Right lung (tissue), 5 donors: ENCODE results near the gene ADAMTS6. TPM values are rescaled to one million over a fixed set of nuclear protein-coding genes. Genes with fewer than 3 reads are reported as not detected.
A peak's percentile ranks its signal among the peaks of the same experiment; 100 is the strongest.

ENCODE experiments used
- DNase-seq, 2 donors: peaks; one replicate each; pipeline ENCODE4 v3.0.0-alpha.2; 2013
- polyA plus RNA-seq, 5 donors: library from polyadenylated mRNA; unstranded; fragments of 120-200 nt; gene quantifications; one replicate each; pipeline versions ENCODE4 v1.2.1 to v1.2.3, GENCODE V29; 2013; ENCODE audit warnings: inconsistent platforms in 1 of 5, low replicate concordance in 1 of 5; ENCODE audit not compliant: insufficient read length in 5 of 5, insufficient read depth in 1 of 5

Gene ADAMTS6
- polyA plus RNA-seq, 5 donors: 7.3 to 24.4 (median 13.5) TPM

DNA sequence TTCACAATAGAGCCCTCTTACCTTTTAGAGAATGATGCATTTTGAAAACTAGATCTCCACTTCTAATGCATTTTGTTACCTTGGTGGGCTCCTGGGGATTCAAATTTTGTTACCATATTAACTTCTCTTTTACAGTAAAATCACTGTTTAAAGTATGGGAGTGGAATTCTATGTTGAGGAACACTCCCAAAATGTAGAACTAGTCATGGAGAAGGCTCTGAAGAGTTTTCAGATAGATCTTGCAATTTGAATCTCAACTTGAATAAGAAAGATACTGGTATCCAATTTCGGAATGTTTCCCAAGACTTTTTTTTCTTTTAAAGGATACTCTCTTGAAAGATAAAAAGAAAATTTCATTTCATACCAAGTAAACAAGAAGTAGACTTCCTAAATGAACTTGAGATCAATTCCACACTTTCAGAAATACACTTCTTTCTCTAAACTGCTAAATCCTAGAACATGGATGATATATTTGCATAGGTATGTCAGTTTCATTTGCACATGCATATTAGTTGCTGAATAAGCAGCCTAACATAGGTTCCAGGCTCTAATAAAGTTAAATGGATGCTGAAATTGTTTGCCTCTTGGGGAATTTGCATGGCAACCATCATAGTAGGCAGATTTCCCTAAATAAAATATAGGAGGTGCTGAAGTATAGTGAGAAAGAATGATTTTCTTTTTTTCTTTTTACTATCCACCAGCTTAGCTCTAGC, 205.4 kb downstream of the ADAMTS6 start:
- no peak for DNase-seq

DNA sequence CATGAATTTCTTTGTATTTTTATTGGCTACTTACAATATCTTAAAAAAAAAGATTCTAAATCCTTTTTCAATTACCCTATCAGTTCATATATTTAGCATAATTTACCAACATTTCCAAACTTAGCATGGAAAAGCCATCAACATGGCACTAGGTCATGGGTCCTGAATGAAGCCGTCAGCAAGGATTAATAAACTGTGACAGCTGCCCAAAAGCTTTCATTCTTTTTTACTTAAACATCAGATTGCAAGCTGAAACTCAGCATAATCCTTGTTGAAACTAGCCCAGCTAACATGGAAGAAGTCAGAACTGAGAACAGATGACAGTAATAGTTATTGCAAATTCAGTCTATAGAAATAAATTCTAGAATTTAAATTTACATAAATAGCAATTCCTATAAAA, 209.8 kb downstream of the ADAMTS6 start:
- DNase-seq: no peak

DNA sequence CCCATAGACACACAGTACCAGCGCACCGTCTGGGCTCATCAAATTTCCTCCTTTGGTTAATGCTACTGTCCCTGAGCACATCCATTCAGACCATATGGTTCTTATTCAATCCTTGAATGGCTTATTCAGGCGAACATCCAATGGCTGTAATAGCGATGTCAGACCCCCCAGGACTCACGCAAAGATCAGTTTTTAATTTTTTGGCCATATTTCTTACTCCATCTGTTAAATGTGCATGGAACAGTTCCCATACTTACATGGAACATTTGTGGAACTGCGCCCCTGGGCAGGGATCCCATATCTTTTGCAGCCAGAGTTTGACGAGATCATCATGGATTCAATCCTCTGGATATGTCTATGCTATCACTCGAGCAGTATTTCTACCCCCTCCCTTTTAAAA, 213.2 kb downstream of the ADAMTS6 start:
- DNase-seq: peak; percentile 84

DNA sequence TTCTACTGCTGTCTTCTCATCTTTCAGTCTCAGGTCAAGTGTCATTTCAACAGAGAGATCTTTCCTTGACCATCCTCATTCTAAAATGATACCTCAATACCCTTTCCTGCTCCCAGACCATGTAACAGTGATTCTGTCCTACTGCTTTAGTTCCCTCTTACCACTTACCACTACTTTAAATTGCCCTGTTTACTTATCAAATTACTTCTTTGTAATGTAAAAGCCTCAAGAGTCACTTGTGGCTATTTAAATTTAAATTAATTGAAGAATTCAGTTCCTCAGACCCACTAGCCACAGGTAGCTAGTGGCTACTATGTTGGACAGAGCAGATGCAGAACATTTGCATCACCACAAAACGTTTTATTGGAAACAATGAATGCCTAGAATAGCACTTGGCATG, 217.3 kb downstream of the ADAMTS6 start:
- DNase-seq: no peak

DNA sequence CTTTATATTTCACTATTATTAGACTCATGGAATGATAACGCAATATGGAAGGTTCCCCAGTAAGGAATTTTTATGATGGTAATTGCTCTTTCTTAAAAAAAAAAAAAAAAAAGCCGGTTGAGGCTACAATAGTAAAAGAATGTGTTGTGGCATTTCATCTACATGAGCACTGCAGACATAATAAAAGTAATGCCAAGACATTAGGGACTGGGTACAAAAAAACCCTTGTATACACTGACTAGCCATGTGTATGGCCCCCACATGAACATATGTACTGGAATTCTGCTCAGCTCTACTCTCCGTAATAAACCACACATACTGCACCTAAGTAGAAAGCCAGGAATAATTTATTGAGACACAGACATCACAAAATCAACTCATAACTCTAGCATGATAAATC, 218.4 kb downstream of the ADAMTS6 start:
- DNase-seq: no peak

DNA sequence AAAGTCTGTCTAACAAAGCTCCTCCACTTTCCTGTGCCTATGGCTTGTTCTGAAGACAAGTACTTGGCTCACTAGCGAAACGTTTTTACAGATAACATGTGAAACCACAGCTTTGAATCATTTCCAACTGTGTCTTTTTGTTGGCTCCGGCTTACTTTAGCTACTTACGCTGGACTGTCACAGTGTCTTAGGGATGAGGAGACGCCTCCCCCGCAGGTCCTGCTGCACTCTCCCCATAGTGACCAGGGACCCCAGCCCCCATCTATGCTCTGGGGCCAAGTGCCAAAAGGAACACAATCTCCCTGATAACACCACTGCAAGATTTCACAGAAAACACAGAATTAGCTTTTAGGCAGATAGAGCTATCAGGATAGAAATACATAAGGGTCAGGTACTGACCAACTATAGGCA, 219.1 kb downstream of the ADAMTS6 start:
- DNase-seq: peak; percentile 55 to 56

DNA sequence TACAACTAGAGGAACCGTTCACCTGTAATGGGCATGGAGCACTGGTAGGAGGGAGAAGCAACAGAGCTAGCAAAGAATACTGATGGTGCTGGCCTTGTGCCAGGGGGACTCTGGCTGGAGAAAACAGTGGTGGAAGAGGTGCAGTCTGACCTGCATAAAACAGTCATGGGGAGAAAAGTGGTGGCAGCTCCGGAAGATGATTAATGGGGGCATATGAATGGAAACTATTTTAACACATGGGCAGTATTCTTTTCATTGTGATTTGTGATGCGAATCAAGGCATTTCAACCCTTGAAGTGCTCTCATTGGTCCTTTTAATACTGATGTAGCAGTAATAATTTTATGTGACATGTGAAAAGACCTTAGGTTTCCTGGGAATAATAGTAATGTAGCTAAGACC, 219.6 kb downstream of the ADAMTS6 start:
- DNase-seq: no peak

DNA sequence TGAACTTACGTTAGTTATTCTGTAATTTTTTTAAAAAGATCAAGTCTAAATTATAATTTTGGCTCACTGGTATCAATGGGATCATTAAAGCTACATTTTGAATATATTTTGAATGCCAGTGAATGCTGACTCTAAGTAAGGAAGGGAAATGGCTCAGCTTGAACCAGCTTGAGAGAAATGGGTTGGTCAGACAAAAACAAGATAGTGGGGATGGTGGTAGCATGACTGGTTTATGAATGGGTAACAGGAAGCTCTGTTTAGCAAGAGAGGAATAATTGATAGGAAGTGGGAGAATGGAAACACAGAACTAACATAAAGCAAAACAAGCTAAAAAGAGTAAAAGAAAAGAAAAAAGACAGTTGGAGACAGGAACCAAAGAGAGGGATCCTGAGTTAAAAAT, 220.2 kb downstream of the ADAMTS6 start:
- no peak for DNase-seq

DNA sequence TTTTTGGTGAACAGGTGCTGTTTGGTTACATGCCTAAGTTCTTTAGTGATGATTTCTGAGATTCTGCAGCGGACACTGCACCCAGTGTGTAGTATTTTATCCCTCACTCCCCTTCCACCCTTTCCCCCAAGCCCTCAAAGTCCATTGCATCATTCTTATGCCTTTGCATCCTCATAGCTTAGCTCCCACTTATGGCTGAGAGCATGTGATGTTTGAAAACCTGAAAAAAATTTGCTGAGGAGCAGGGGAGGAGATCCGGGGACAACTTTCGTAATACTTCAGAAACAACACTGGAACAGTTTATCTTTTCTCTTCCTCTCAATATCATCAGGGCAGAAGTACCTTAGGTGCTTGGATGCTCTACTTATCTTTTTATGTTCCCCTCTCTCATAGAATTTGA, 226.4 kb downstream of the ADAMTS6 start:
- no peak for DNase-seq

DNA sequence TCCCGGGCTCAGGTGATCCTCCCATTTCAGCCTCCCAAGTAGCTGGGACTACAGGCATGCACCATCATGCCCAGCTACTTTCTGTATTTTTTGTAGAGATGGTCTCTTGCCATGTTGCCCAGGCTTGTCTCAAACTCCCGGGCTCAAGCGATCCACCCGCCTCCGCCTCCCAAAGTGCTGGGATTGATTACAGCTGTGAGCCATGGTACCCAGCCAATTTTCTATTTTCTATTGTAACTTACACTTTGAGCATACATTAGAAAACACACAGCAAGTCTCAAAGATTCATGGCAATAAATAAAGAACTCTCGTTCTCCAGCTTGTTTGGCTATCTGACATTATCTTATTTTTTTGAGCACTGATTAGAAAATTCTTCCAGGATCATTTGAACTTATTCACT, 228.7 kb downstream of the ADAMTS6 start:
- DNase-seq: peak; percentile 39 to 54

DNA sequence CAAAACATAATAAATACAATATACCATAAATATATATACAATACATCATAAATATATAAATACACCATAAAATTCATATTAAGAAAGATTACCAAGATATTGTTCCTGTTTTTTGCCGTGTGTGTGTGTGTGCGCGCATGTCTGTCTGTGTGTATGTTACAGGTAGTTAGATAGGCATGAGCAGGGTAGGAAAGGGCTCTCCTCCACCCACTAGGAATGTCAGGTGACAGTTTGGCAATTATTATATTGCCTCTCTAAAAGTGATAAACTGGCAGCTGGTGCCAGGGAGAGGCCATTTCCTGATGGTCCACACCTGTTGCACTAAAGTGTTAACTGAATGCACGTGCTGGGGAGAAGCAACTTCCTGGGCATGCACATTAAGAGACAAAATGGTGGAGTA, 232.8 kb downstream of the ADAMTS6 start:
- no peak for DNase-seq

DNA sequence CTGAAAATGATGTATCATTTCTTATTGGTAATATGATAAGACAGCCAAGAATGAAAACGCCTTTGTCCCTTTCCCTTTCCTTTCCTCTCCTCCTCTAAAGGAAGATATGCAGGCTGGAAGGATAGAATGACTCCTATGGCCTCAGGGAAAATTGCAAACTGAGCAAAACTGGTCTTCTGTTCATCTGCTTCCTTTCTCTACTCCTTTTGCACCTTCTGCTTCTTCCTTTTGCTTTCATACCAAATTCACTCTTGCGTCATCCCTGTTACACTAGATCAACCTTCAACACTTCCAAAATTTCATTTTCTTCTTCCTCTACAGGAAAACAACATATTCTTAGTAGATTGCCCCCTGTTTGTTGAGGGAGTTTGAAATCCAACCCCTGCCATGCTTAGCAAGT, 234.1 kb downstream of the ADAMTS6 start:
- no peak for DNase-seq

DNA sequence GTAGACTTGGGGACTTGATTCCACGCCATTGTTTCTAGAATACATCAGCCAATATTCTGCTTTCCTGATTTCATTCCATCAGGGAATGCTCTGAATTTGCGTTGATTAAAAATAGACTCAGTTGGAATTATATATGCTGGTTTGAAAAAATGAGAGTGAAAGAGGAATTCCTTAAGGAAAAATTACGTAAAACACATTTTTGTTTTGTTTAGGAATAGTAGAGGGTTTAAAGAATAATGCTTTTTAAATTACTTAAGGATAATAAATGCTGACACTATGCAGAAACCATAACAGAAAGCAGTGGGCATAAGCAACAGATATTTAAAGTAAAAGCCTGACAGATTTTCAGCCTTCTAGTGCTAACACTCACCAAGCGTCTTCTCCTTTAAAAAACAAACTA, 235.0 kb downstream of the ADAMTS6 start:
- DNase-seq: no peak

DNA sequence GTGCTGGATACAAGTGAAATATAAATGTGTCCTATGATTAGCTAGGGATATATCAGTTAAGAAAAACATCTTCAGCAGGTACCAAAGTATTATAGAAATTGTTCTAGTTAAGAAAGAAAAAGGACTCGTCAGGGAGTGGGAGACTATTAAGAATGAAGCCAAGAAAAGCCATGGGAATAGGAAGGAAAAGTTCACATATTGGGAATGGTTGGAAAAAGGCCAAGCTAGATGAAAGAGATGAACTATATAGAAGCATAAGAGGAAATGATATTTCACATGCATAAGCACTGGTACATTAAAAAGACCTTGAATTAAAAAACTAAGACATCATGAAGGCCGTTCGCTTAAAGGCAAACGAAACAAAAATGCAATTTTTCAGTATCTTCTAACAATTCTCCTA, 237.7 kb downstream of the ADAMTS6 start:
- no peak for DNase-seq

DNA sequence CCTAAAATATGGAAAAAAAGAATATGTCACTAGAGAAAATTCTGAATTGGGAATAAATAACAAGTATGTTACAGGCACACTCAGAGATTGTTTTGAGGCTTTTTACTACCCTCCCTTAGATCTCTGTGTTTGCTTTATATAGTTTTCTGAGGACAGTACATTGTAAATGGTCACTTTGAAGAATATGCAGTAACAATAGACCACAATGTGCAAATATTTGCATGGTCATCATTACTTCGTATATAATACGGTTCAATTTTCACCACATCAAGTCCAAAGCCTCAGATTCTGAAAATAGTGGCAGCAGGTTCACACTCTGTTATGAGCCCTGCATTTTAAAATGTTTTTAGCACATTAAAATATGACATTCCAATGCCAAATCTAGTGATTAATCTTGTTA, 238.6 kb downstream of the ADAMTS6 start:
- no peak for DNase-seq

DNA sequence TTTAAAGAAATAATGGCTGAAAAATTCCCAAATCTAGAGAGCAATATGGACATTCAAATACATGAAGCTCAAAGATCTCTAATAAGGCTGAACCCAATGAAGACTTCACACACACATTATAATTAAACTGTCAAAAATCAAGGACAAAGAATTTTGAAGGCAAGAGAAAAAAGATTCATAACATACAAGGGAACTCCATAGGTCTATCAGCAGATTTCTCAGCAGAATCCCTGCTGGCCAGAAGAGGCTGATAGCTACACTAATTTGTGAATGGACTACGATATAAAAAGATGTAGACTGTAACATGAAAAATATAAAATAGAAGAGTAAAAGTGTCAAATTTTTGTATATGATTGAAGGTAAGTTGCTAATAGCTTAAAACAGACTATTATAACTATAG, 251.9 kb downstream of the ADAMTS6 start:
- no peak for DNase-seq

DNA sequence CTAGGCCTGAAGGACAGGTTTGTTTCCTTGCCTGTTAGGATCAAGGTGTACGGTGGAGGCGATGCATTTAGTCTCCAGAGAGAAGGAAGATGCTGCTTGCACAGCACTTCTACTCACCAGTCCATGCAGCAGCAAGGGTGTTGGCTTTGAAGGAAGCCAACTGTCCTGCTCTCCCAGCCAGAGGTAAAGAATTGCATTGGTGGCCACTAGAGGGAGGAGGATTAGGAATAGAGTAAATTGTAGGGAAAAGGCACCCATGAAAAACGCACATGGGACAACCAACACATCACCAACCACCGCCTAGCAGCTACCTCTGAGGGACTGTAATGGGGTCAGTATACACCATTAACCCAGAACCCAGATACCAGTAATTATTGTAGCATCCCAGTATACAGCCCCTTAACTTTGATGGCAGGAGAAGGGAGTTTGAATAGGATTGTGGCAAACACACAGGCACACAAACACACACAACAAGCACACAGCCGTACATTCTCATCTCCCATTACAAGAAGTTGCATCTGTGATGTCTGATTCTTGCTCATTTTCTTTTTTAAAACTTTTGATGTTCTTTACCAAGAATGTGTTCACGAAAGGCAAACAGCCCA, 267.7 kb downstream of the ADAMTS6 start:
- DNase-seq: no peak

DNA sequence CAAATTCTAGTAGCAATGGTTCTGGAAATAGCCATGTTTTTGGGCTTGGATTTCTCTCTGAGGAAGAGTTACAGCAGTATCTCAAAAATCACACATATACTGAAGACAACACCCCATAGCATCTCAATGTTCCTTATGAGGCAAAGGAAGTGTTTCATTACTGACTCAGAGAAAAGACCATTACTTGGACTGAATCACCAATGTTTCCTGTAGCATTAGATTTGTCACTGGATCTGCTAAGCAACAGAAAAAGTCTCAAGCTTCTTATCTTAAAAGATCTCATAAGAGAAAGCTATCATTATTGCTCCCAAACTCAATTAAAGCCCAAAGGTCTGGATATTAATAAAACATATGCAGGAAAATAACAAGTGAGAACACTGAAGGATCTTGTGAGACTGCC, 272.4 kb downstream of the ADAMTS6 start:
- DNase-seq: no peak

DNA sequence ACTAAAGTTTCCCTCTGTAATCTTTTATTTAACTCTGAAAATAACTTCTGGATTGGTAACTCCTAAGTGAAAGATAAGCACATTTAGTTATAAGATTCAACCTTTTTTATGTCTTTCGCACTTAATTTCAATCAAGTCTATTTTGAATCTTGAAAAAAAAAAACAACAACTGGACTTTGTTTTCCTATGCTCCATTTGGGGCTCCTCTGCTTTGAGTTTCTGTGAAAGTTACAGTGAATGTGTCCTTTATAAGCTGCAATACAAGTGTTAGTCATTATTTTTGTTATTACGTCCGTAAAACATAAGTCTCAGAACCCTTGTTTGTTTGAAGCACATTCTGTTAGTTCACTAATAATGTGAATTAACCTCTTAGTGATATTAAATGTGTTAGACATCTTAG, 276.8 kb downstream of the ADAMTS6 start:
- peak; percentile 42 to 56 for DNase-seq

DNA sequence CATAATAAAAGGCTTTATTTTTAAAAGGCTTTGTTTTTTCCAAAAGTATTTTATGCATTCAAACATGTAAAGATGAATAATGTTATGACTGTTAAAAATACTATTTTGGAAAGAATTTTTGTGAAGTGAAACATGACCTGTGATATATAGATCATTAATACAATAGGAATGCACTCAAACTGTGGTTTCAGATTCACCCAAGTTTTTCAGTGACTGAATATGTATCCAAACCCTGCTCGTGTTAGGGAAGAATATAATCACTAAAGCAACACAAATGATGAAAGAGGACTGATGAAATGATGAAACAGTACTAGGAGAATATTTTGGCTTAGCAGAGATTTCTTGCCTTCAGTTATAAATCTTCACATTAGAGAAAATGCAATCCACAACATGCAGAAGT, 278.0 kb downstream of the ADAMTS6 start:
- DNase-seq: no peak

DNA sequence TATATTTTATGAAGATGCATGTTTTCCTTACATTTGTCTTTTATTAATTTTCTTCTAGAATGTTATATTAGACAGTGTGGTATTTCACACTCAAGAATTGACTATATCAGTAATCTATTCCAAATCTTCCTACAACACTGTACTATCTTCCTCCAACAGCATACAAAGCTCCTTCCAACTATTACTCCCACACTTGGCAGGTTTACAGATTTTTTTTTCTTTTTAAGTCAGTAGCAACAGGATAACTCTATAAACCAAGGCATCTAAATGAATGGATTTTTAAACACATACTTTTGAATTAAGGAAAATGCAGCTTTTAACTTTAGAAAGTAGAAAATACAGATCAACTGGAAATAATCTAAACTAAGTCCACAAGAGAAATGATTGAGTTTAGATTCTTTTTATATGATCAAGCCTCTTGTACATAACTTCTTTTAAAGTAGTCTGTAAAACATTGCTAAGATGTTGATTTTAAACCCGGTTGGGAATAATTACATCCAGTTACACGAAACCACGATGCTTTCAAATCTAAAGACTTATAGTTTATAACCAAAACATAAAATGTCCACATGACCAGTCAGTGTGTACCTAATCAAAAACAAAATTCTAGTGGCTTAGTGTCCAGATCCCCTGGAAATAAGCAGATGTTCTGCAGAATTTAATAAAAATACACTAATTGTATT, 281.6 kb downstream of the ADAMTS6 start:
- peak in 1 of 2 donors; percentile 30 for DNase-seq

DNA sequence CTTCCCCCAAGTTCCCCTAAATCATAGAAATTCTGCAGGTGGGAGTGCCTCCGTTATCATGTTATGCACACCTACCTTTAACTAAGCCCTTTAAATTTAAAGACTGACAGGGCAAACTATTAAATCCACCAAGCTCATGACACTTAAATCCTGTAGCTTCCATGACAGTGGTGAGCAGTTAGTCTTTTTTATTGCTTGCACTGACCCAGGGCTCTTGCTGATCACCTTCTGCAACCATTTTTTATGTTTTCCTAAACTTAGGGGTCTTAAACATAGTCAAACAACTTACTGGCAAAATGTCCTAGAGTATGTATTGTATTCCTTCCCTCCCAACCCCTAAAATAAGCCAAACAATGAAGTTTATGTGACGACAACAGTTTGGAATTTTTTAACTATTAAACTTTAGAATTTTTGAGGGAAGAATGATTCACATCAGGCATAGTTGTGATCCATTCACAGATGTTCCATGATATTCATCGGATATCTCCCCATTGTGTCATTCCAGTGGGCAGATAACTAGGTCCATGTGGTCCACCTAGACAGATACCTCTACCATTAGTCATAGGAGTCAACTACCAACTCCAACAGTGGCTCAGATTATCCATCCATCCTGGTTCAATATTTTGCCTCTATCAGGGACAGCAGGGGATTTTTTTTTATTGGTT, 283.1 kb downstream of the ADAMTS6 start:
- DNase-seq: no peak
